ENCODE measurements around the gene CCNB1.
"Not testable (repeated sequence)": the region's sequence is repeated elsewhere in the genome, so short reads cannot be mapped to it uniquely, and the experiment has no call there.

CCNB1 gene

GRCh38 chr5:69166686-69167492 is at the start of gene CCNB1:
TSS of gene CCNB1 (plus strand) at chr5:69167150. CDS start at chr5:69167263, 113 bp downstream.
- Mint-ChIP-seq H3K4me3 (peak within 1 kb of the TSS; percentile 92), H3K27me3 (no peaks in the 10 kb centered on the region), H3K27ac (peak within 1 kb of the TSS; percentile 85), H3K4me1 (ENCODE audit: low read depth) (peaks cover 31% of the 10 kb centered on the region), H3K36me3 (ENCODE audit: low read depth) (peaks cover 20% of the 10 kb centered on the region), H3K9me3 (no peaks in the 10 kb centered on the region)
- intact Hi-C loops (cut with micrococcal nuclease) = loop anchor here (1.0 to 5.0 kb wide), 5 partner anchors 22 to 72 kb away; partner anchors contain the start of genes CDK7, CENPH and SLC30A5

GRCh38 chr5:69129413-69129812 is 37.5 kb upstream of the CCNB1 start:
- no peaks in the 10 kb centered on the region for H3K4me1 Mint-ChIP-seq (ENCODE audit: low read depth)
- no peaks in the 10 kb centered on the region for H3K9me3 Mint-ChIP-seq
- intact Hi-C loops (cut with micrococcal nuclease) = no loop called here
- peaks cover 61% of the 10 kb centered on the region for H3K36me3 Mint-ChIP-seq (ENCODE audit: low read depth)
- H3K27me3 Mint-ChIP-seq = no peaks in the 10 kb centered on the region
- no peak overlapping the region for H3K4me3 Mint-ChIP-seq
- no peak overlapping the region for H3K27ac Mint-ChIP-seq

GRCh38 chr5:69130241-69130640 is 36.7 kb upstream of the CCNB1 start:
- intact Hi-C loops (cut with micrococcal nuclease) = no loop called here
- Mint-ChIP-seq H3K4me3 (no peak overlapping the region), H3K27me3 (no peaks in the 10 kb centered on the region), H3K27ac (no peak overlapping the region), H3K36me3 (ENCODE audit: low read depth) (peaks cover 53% of the 10 kb centered on the region), H3K4me1 (ENCODE audit: low read depth) (no peaks in the 10 kb centered on the region), H3K9me3 (no peaks in the 10 kb centered on the region)

GRCh38 chr5:69131304-69131703 is 35.6 kb upstream of the CCNB1 start:
- Mint-ChIP-seq H3K4me1 (ENCODE audit: low read depth) (no peaks in the 10 kb centered on the region), H3K27me3 (no peaks in the 10 kb centered on the region), H3K9me3 (no peaks in the 10 kb centered on the region), H3K4me3 (no peak overlapping the region), H3K36me3 (ENCODE audit: low read depth) (peaks cover 42% of the 10 kb centered on the region), H3K27ac (no peak overlapping the region)
- intact Hi-C loops (cut with micrococcal nuclease) = no loop called here

GRCh38 chr5:69134126-69134525 is 32.8 kb upstream of the CCNB1 start:
- Mint-ChIP-seq H3K4me3 (no peak overlapping the region), H3K9me3 (no peaks in the 10 kb centered on the region), H3K27ac (no peak overlapping the region)

GRCh38 chr5:69136293-69136692 is 30.7 kb upstream of the CCNB1 start:
- no peaks in the 10 kb centered on the region for H3K27me3 Mint-ChIP-seq
- intact Hi-C loops (cut with micrococcal nuclease) = no loop called here
- no peak overlapping the region for H3K27ac Mint-ChIP-seq
- H3K9me3 Mint-ChIP-seq = peaks cover 8% of the 10 kb centered on the region
- peaks cover 7% of the 10 kb centered on the region for H3K36me3 Mint-ChIP-seq (ENCODE audit: low read depth)
- no peak overlapping the region for H3K4me3 Mint-ChIP-seq
- H3K4me1 Mint-ChIP-seq (ENCODE audit: low read depth) = no peaks in the 10 kb centered on the region

More at GRCh38 chr5:69134126-69134525, 32.8 kb upstream of the CCNB1 start:
- Mint-ChIP-seq H3K27me3 (no peaks in the 10 kb centered on the region), H3K36me3 (ENCODE audit: low read depth) (peaks cover 15% of the 10 kb centered on the region), H3K4me1 (ENCODE audit: low read depth) (no peaks in the 10 kb centered on the region)
- intact Hi-C loops (cut with micrococcal nuclease) = no loop called here

- H3K4me3 Mint-ChIP-seq; H3K9me3 Mint-ChIP-seq; H3K4me1 Mint-ChIP-seq (ENCODE audit: low read depth); H3K36me3 Mint-ChIP-seq (ENCODE audit: low read depth); intact Hi-C loops (cut with micrococcal nuclease); H3K27ac Mint-ChIP-seq; H3K27me3 Mint-ChIP-seq: not testable (repeated sequence)
Observed at GRCh38 chr5:69137208-69137607, 29.7 kb upstream of the CCNB1 start.

GRCh38 chr5:69137807-69138206 is 29.1 kb upstream of the CCNB1 start:
- Mint-ChIP-seq H3K4me1 (ENCODE audit: low read depth) (no peaks in the 10 kb centered on the region), H3K36me3 (ENCODE audit: low read depth) (peaks cover 7% of the 10 kb centered on the region), H3K27me3 (no peaks in the 10 kb centered on the region), H3K9me3 (peaks cover 8% of the 10 kb centered on the region), H3K27ac (no peak overlapping the region), H3K4me3 (no peak overlapping the region)
- intact Hi-C loops (cut with micrococcal nuclease) = no loop called here

GRCh38 chr5:69138766-69139165 is 28.2 kb upstream of the CCNB1 start:
- H3K27me3 Mint-ChIP-seq = no peaks in the 10 kb centered on the region
- peaks cover 8% of the 10 kb centered on the region for H3K9me3 Mint-ChIP-seq
- H3K4me1 Mint-ChIP-seq (ENCODE audit: low read depth) = no peaks in the 10 kb centered on the region
- peaks cover 2% of the 10 kb centered on the region for H3K36me3 Mint-ChIP-seq (ENCODE audit: low read depth)
- no peak overlapping the region for H3K4me3 Mint-ChIP-seq
- H3K27ac Mint-ChIP-seq = no peak overlapping the region
- intact Hi-C loops (cut with micrococcal nuclease) = no loop called here

GRCh38 chr5:69140239-69140638 is 26.7 kb upstream of the CCNB1 start:
- intact Hi-C loops (cut with micrococcal nuclease); H3K27me3 Mint-ChIP-seq; H3K9me3 Mint-ChIP-seq; H3K36me3 Mint-ChIP-seq (ENCODE audit: low read depth); H3K4me1 Mint-ChIP-seq (ENCODE audit: low read depth); H3K4me3 Mint-ChIP-seq; H3K27ac Mint-ChIP-seq: not testable (repeated sequence)

- no peaks in the 10 kb centered on the region for H3K36me3 Mint-ChIP-seq (ENCODE audit: low read depth)
- H3K4me1 Mint-ChIP-seq (ENCODE audit: low read depth) = no peaks in the 10 kb centered on the region
- H3K4me3 Mint-ChIP-seq = no peak overlapping the region
- intact Hi-C loops (cut with micrococcal nuclease) = no loop called here
- H3K27ac Mint-ChIP-seq = no peak overlapping the region
- no peaks in the 10 kb centered on the region for H3K27me3 Mint-ChIP-seq
- peaks cover 8% of the 10 kb centered on the region for H3K9me3 Mint-ChIP-seq
Observed at GRCh38 chr5:69140827-69141226, 26.1 kb upstream of the CCNB1 start.

GRCh38 chr5:69148576-69148975 is 18.4 kb upstream of the CCNB1 start:
- H3K36me3 Mint-ChIP-seq (ENCODE audit: low read depth); H3K27ac Mint-ChIP-seq; H3K4me1 Mint-ChIP-seq (ENCODE audit: low read depth); H3K4me3 Mint-ChIP-seq; intact Hi-C loops (cut with micrococcal nuclease); H3K27me3 Mint-ChIP-seq; H3K9me3 Mint-ChIP-seq: not testable (repeated sequence)

- intact Hi-C loops (cut with micrococcal nuclease) = no loop called here
- Mint-ChIP-seq H3K36me3 (ENCODE audit: low read depth) (no peaks in the 10 kb centered on the region), H3K27me3 (no peaks in the 10 kb centered on the region), H3K9me3 (no peaks in the 10 kb centered on the region), H3K4me1 (ENCODE audit: low read depth) (peaks cover 8% of the 10 kb centered on the region), H3K4me3 (no peak overlapping the region), H3K27ac (no peak overlapping the region)
Observed at GRCh38 chr5:69148981-69149675, 17.8 kb upstream of the CCNB1 start.

- no peak overlapping the region for H3K4me3 Mint-ChIP-seq
- H3K27ac Mint-ChIP-seq = no peak overlapping the region
- no peaks in the 10 kb centered on the region for H3K36me3 Mint-ChIP-seq (ENCODE audit: low read depth)
- intact Hi-C loops (cut with micrococcal nuclease) = no loop called here
- peaks cover 8% of the 10 kb centered on the region for H3K4me1 Mint-ChIP-seq (ENCODE audit: low read depth)
- no peaks in the 10 kb centered on the region for H3K9me3 Mint-ChIP-seq
- H3K27me3 Mint-ChIP-seq = no peaks in the 10 kb centered on the region
Observed at GRCh38 chr5:69149676-69150010, 17.3 kb upstream of the CCNB1 start.

Data from dendritic cell treated with granulocyte-macrophage colony-stimulating factor and Interleukin-4, amounts not matched to agents 40 ng/mL and 50 ng/mL, for 4 days (primary cell).